ENCODE results near the gene COQ10A. TPM values are rescaled to one million over a fixed set of nuclear protein-coding genes. Genes with fewer than 3 reads are reported as not detected.

The COQ10A gene
- total and polyA plus RNA-seq, 10 of the 15 experiments (the other 5 are each of a cell fraction or from before 2014, with no cell fraction given): 3.3 to 19.5 (median 6.9) TPM

GRCh38 chr12:56274299-56274698 is 7.6 kb downstream of the COQ10A start:
- CTCF ChIA-PET: interaction anchor here (0.6 kb wide), 1 partner anchor 185 kb away, joined by 3 read pairs; no protein-coding TSS in a partner anchor
- RAD21 ChIA-PET (ENCODE audit: unreplicated experiment): no interaction called here
- no TSS peak for BruUV-seq (replicated peaks)

More at GRCh38 chr12:56274299-56274698, 7.6 kb downstream of the COQ10A start:
- in situ Hi-C loops (cut with MboI): no loop called here
- no peak for DNase-seq (ENCODE audit: low read depth, low spot score)
- Histone ChIP-seq H3K79me2 (ENCODE audit: control insufficient read depth, insufficient read depth, low read length) (no peaks in the 10 kb centered on the region), H2AFZ (ENCODE audit: control insufficient read depth, low read depth, low read length) (no peak overlapping the region), H3K27me3 (replicated peaks in 1 of 2; ENCODE audit: control insufficient read depth in 2 of 2, insufficient read depth in 2 of 2, low read length in 1 of 2) (no peaks in the 10 kb centered on the region), H3K4me2 (ENCODE audit: control insufficient read depth, insufficient read depth) (no peak overlapping the region), H3K9ac (ENCODE audit: control insufficient read depth, insufficient read depth, low read length) (no peak overlapping the region), H4K20me1 (ENCODE audit: control insufficient read depth, insufficient read depth) (no peaks in the 10 kb centered on the region), H3K4me3 (no peak overlapping the region), H3K9me3 (replicated peaks; ENCODE audit: control insufficient read depth, insufficient read depth, low read length) (no peaks in the 10 kb centered on the region), H3K36me3 (ENCODE audit: control insufficient read depth in 2 of 2, insufficient read depth in 2 of 2, low read length in 1 of 2) (peaks cover 15 to 18% of the 10 kb centered on the region in 2 experiments), H3K27ac (ENCODE audit: control insufficient read depth, insufficient read depth) (no peak overlapping the region), H3K4me1 (ENCODE audit: control insufficient read depth, insufficient read depth, low read length) (no peaks in the 10 kb centered on the region)
- ChIA-PET SMC1A (ENCODE audit: uncharacterized antibody, unreplicated experiment) (no interaction called here), POLR2A (no interaction called here)
- no peak for TF ChIP-seq POU2F2 (IDR thresholded peaks at IDR 0.05; ENCODE audit: borderline replicate concordance, low read depth, low read length)
- no peak for TF ChIP-seq EP300 (IDR thresholded peaks at IDR 0.05; ENCODE audit: borderline replicate concordance in 1 of 2, control insufficient read depth in 1 of 2, low read depth in 2 of 2, low read length in 2 of 2)
- TF ChIP-seq KDM1A (IDR thresholded peaks at IDR 0.05; ENCODE audit: borderline replicate concordance): no peak
- no peak for TF ChIP-seq SUZ12 (IDR thresholded peaks at IDR 0.05; ENCODE audit: unreplicated experiment)
- no peak for TF ChIP-seq STAT1 (conservative IDR thresholded peaks at IDR 0.05)
- TF ChIP-seq CEBPZ (IDR thresholded peaks at IDR 0.05; ENCODE audit: low read depth, low read length): no peak
- ATAC-seq: no peak
- intact Hi-C loops (cut with micrococcal nuclease; ENCODE audit: unreplicated experiment): no loop called here
- 100% methylated on average over 2 of the region's 2 CpGs for WGBS (ENCODE audit: insufficient coverage, insufficient replicate concordance, low lambda C conversion rate, missing lambda C conversion rate)
- no peak for FAIRE-seq
